Islet of Langerhans (tissue), 1 donor: ENCODE measurements around the gene MRPL10.
"Not testable (repeated sequence)": the region's sequence is repeated elsewhere in the genome, so short reads cannot be mapped to it uniquely, and the experiment has no call there.

ENCODE experiments used
- FAIRE-seq: peaks from one replicate; lab custom pipeline; 2011; peaks lifted over from hg19 to GRCh38; lab: Jason Lieb, UNC

The MRPL10 gene

GRCh38 chr17:47789611-47790561, 41.5 kb downstream of the MRPL10 start:
- no peak for FAIRE-seq

GRCh38 chr17:47785538-47786123, 45.7 kb downstream of the MRPL10 start:
- FAIRE-seq: no peak

- FAIRE-seq: no peak
These were observed 49.9 kb downstream of the MRPL10 start for GRCh38 chr17:47781397-47781796.

GRCh38 chr17:47778184-47778635, 53.1 kb downstream of the MRPL10 start:
- no peak for FAIRE-seq

- no peak for FAIRE-seq
These were observed 54.8 kb downstream of the MRPL10 start for GRCh38 chr17:47776330-47777197.

- FAIRE-seq: no peak
These were observed 56.3 kb downstream of the MRPL10 start for GRCh38 chr17:47774987-47775580.

GRCh38 chr17:47774331-47774730, 57.0 kb downstream of the MRPL10 start:
- FAIRE-seq: no peak

GRCh38 chr17:47773649-47774048, 57.7 kb downstream of the MRPL10 start:
- not testable (repeated sequence) for FAIRE-seq
